GM19468 (cell line): ENCODE data around the gene KCNG4.

Experiments
- ATAC-seq: cut with Tn5 transposase; IDR thresholded peaks from one replicate; pipeline ENCODE4 v1.9.1; 2021; ENCODE audit warnings: mild to moderate bottlenecking, moderate library complexity, moderate number of reproducible peaks; ENCODE audit not compliant: unreplicated experiment; ENCODE audit errors: extremely low read depth

The KCNG4 gene

DNA sequence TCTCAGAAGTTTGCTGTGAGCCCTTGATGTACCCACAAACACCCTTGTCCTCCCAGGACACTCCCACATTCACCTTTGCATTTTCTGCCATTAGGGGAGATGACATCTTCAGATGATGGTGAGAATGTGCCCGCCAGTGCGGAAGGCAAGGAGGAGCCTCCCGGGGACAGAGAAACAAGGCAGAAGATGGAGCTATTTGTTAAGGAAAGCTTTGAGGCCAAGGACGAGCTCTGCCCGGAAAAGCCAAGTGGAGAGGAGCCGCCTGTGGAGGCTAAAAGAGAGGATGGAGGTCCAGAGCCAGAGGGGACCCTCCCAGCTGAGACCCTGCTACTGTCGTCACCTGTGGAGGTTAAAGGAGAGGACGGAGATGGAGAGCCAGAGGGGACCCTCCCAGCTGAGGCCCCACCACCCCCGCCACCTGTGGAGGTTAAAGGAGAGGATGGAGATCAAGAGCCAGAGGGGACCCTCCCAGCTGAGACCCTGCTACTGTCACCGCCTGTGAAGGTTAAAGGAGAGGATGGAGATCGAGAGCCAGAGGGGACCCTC, 70.0 kb downstream of the KCNG4 start:
- no peak for ATAC-seq
